Liver (tissue), 9 donors: ENCODE results near the gene RNF31. TPM values are rescaled to one million over a fixed set of nuclear protein-coding genes. Genes with fewer than 3 reads are reported as not detected.

ENCODE experiments used
- DNase-seq: peaks from one replicate; pipeline ENCODE4 v3.0.0-alpha.2; 2017; ENCODE audit warnings: low spot score
- H3K27ac ChIP-seq, 2 donors: one replicate each; pipeline ENCODE4 v1.7.0; 2013; ENCODE audit warnings: inconsistent platforms in 2 of 2, low read length in 2 of 2, control low read depth in 1 of 2, low read depth in 1 of 2, mild to moderate bottlenecking in 1 of 2
- H3K27me3 ChIP-seq, 4 donors: one replicate each; pipeline versions ENCODE4 v1.6.1 to v1.7.0; 2013; ENCODE audit warnings: low read length in 3 of 4, inconsistent platforms in 1 of 4, mild to moderate bottlenecking in 1 of 4, moderate library complexity in 1 of 4; ENCODE audit not compliant: control insufficient read depth in 4 of 4, insufficient read depth in 4 of 4
- H3K36me3 ChIP-seq, 4 donors: one replicate each; pipeline versions ENCODE4 v1.6.1 to v1.7.0; 2013; ENCODE audit warnings: low read length in 3 of 4, mild to moderate bottlenecking in 3 of 4, low read depth in 1 of 4, moderate library complexity in 1 of 4; ENCODE audit not compliant: control insufficient read depth in 4 of 4, insufficient read depth in 3 of 4
- H3K4me1 ChIP-seq, 4 donors: one replicate each; pipeline versions ENCODE4 v1.6.1 to v1.7.0; 2013; ENCODE audit warnings: low read length in 3 of 4, mild to moderate bottlenecking in 3 of 4, moderate library complexity in 1 of 4; ENCODE audit not compliant: control insufficient read depth in 4 of 4, insufficient read depth in 4 of 4
- H3K4me3 ChIP-seq, 3 donors: one replicate each; pipeline versions ENCODE4 v1.6.1 to v1.7.0; 2013; ENCODE audit warnings: low read length in 3 of 3, control low read depth in 1 of 3, low read depth in 1 of 3, mild to moderate bottlenecking in 1 of 3
- H3K9ac ChIP-seq, 2 donors: one replicate each; pipeline ENCODE4 v1.7.0; 2013; ENCODE audit warnings: low read length in 2 of 2, mild to moderate bottlenecking in 2 of 2, moderate library complexity in 2 of 2, control low read depth in 1 of 2, low read depth in 1 of 2
- H3K9me3 ChIP-seq, 4 donors: one replicate each; pipeline versions ENCODE4 v1.6.1 to v1.7.0; 2013; ENCODE audit warnings: low read length in 3 of 4; ENCODE audit not compliant: control insufficient read depth in 4 of 4
- ATF3 ChIP-seq: IDR thresholded peaks from 2 replicates; pipeline ENCODE4 v1.6.1; 2016; ENCODE audit warnings: antibody characterized with exemption
- EGR1 ChIP-seq, 2 donors: IDR thresholded peaks; 2 replicates each; pipeline ENCODE4 v1.6.1; 2016 to 2018; ENCODE audit warnings: antibody characterized with exemption in 2 of 2, low read depth in 2 of 2
- FOXA1 ChIP-seq: IDR thresholded peaks from 2 replicates; pipeline ENCODE4 v1.6.1; 2016; ENCODE audit warnings: antibody characterized with exemption
- FOXA2 ChIP-seq: IDR thresholded peaks from 2 replicates; pipeline ENCODE4 v1.6.1; 2016; ENCODE audit warnings: antibody characterized with exemption
- GABPA ChIP-seq, 2 donors: IDR thresholded peaks in 1 of 2; conservative IDR thresholded peaks in 1 of 2; 2 replicates each; pipeline ENCODE4 v1.6.1; 2016; ENCODE audit warnings: antibody characterized with exemption in 2 of 2, mild to moderate bottlenecking in 1 of 2, moderate library complexity in 1 of 2
- HNF4A ChIP-seq, 2 donors: conservative IDR thresholded peaks; 2 replicates each; pipeline ENCODE4 v1.6.1; 2016; ENCODE audit warnings: antibody characterized with exemption in 2 of 2, mild to moderate bottlenecking in 2 of 2
- HNF4G ChIP-seq: IDR thresholded peaks from 2 replicates; pipeline ENCODE4 v1.6.1; 2016; ENCODE audit warnings: antibody characterized with exemption
- JUND ChIP-seq, 2 donors: IDR thresholded peaks; 2 replicates each; pipeline ENCODE4 v1.6.1; 2016; ENCODE audit warnings: antibody characterized with exemption in 2 of 2
- MAX ChIP-seq: IDR thresholded peaks from 2 replicates; pipeline ENCODE4 v1.6.1; 2016; ENCODE audit warnings: antibody characterized with exemption
- NR2F2 ChIP-seq: IDR thresholded peaks from 2 replicates; pipeline ENCODE4 v1.6.1; 2016; ENCODE audit warnings: antibody characterized with exemption
- REST ChIP-seq: IDR thresholded peaks from 2 replicates; pipeline ENCODE4 v1.6.1; 2016; ENCODE audit warnings: antibody characterized with exemption, mild to moderate bottlenecking
- RXRA ChIP-seq, 2 donors: IDR thresholded peaks; 2 replicates each; pipeline ENCODE4 v1.6.1; 2017 to 2018; ENCODE audit warnings: antibody characterized with exemption in 2 of 2, mild to moderate bottlenecking in 1 of 2
- SP1 ChIP-seq: IDR thresholded peaks from 2 replicates; pipeline ENCODE4 v1.6.1; 2018; ENCODE audit warnings: antibody characterized with exemption, mild to moderate bottlenecking
- TAF1 ChIP-seq: conservative IDR thresholded peaks from 2 replicates; pipeline ENCODE4 v1.6.1; 2016; ENCODE audit warnings: antibody characterized with exemption, mild to moderate bottlenecking
- YY1 ChIP-seq: IDR thresholded peaks from 2 replicates; pipeline ENCODE4 v1.6.1; 2016; ENCODE audit warnings: antibody characterized with exemption, mild to moderate bottlenecking
- WGBS: extraction: QIAGEN DNeasy Blood & Tissue Kit; methylation state at CpG from one replicate; pipeline ENCODE4 v1.1.7; 2013; 5-methylcytosine and 5-hydroxymethylcytosine counted together
- polyA plus RNA-seq, 2 donors: library from polyadenylated mRNA; stranded (reverse) in 1 of 2; unstranded in 1 of 2; fragments of 200-250 nt in 1 of 2; fragments of >200 nt in 1 of 2; fragmentation: Nextera tagmentation in 1 of 2; extraction: Ambion mirVana in 1 of 2; gene quantifications; one replicate each; pipeline versions ENCODE4 v1.2.1 to v1.2.3, GENCODE V29; 2013 to 2015
- total RNA-seq, 2 donors: library from RNA; depleted of rRNA; stranded (reverse); fragments of >200 nt; gene quantifications; one replicate each; pipeline ENCODE4 v1.2.3, GENCODE V29; 2014
- TF ChIP-seq, protein P1 (sequence below): fragments of 150-350 bp; IDR thresholded peaks from 2 replicates; pipeline ENCODE4 v1.5.1; 2017; ENCODE audit warnings: improper control_type of control experiment, low read depth, low read length; ENCODE audit not compliant: missing input control
- TF ChIP-seq, protein P2 (sequence below): IDR thresholded peaks from 2 replicates; pipeline ENCODE4 v1.6.1; 2016; ENCODE audit warnings: antibody characterized with exemption
- donor health status: healthy.
- donor health status: healthy.
- donor health status: healthy.
- donor health status: healthy.
- donor health status: healthy.

Gene RNF31
- total and polyA plus RNA-seq, 4 donors: 16.3 to 36.0 (median 20.9) TPM

DNA sequence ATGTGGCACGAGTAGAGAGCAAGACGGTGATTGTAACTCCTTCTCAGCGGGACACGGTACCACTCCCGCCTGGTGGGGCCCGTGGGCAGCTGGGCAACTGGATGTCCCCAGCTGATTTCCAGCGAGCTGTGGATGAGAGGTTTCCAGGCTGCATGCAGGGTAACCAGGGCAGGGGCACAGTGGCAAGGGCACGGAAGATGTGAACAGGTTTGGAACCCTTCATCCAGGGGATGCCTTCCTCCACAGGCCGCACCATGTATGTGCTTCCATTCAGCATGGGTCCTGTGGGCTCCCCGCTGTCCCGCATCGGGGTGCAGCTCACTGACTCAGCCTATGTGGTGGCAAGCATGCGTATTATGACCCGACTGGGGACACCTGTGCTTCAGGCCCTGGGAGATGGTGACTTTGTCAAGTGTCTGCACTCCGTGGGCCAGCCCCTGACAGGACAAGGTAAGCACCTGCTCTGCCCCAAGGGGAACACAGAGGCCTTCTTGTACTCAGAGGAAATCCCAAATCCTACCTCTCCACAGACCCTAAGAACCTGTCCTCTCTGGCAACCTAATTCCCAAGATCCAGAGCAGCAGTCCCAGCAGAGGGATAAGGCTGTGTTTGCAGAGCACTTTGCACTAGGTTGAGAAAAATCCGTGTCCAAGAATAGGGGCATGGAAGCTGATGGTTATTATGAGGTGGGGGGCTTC, 48.9 kb upstream of the RNF31 start:
- no peak overlapping the region for H3K4me3 ChIP-seq
- DNase-seq: no peak
- no peaks in the 10 kb centered on the region for H3K27me3 ChIP-seq
- WGBS: 95% methylated on average over 16 of the region's 16 CpGs
- no peaks in the 10 kb centered on the region for H3K9me3 ChIP-seq
- H3K4me1 ChIP-seq: peaks cover 9 to 78% (median 55%) of the 10 kb centered on the region in 4 donors
- H3K9ac ChIP-seq: no peak overlapping the region
- no peak overlapping the region for H3K27ac ChIP-seq
- TF ChIP-seq RXRA (IDR thresholded peaks at IDR 0.05) (no peak), JUND (IDR thresholded peaks at IDR 0.05) (no peak), NR2F2 (no peak)
- H3K36me3 ChIP-seq: peaks cover 13 to 30% (median 22%) of the 10 kb centered on the region in 4 donors

- Histone ChIP-seq H3K4me3 (no peak overlapping the region), H3K36me3 (peaks cover 13 to 36% (median 24%) of the 10 kb centered on the region in 4 donors), H3K9ac (no peak overlapping the region), H3K27ac (no peak overlapping the region), H3K9me3 (no peaks in the 10 kb centered on the region), H3K4me1 (peaks cover 6 to 80% (median 58%) of the 10 kb centered on the region in 4 donors), H3K27me3 (no peaks in the 10 kb centered on the region)
- WGBS: 61% methylated on average over 17 of the region's 17 CpGs
- DNase-seq: no peak
- no peak for TF ChIP-seq FOXA1
- TF ChIP-seq EGR1 (IDR thresholded peaks at IDR 0.05; ENCODE audit: low read depth in 2 of 2): no peak
- TF ChIP-seq JUND (IDR thresholded peaks at IDR 0.05): no peak
- TF ChIP-seq SP1: no peak
- TF ChIP-seq MAX: no peak
- TF ChIP-seq HNF4A (conservative IDR thresholded peaks at IDR 0.05): no peak
- TF ChIP-seq TAF1: no peak
- TF ChIP-seq YY1: no peak
- TF ChIP-seq, protein P1, sequence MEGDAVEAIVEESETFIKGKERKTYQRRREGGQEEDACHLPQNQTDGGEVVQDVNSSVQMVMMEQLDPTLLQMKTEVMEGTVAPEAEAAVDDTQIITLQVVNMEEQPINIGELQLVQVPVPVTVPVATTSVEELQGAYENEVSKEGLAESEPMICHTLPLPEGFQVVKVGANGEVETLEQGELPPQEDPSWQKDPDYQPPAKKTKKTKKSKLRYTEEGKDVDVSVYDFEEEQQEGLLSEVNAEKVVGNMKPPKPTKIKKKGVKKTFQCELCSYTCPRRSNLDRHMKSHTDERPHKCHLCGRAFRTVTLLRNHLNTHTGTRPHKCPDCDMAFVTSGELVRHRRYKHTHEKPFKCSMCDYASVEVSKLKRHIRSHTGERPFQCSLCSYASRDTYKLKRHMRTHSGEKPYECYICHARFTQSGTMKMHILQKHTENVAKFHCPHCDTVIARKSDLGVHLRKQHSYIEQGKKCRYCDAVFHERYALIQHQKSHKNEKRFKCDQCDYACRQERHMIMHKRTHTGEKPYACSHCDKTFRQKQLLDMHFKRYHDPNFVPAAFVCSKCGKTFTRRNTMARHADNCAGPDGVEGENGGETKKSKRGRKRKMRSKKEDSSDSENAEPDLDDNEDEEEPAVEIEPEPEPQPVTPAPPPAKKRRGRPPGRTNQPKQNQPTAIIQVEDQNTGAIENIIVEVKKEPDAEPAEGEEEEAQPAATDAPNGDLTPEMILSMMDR: no peak
- TF ChIP-seq REST: no peak
- TF ChIP-seq GABPA (IDR thresholded peaks at IDR 0.05 in 1 of 2, conservative IDR thresholded peaks at IDR 0.05 in 1 of 2): no peak
- no peak for TF ChIP-seq RXRA (IDR thresholded peaks at IDR 0.05)
- TF ChIP-seq NR2F2: no peak
- TF ChIP-seq ATF3: no peak
- TF ChIP-seq HNF4G: no peak
- no peak for TF ChIP-seq FOXA2
- TF ChIP-seq, protein P2, sequence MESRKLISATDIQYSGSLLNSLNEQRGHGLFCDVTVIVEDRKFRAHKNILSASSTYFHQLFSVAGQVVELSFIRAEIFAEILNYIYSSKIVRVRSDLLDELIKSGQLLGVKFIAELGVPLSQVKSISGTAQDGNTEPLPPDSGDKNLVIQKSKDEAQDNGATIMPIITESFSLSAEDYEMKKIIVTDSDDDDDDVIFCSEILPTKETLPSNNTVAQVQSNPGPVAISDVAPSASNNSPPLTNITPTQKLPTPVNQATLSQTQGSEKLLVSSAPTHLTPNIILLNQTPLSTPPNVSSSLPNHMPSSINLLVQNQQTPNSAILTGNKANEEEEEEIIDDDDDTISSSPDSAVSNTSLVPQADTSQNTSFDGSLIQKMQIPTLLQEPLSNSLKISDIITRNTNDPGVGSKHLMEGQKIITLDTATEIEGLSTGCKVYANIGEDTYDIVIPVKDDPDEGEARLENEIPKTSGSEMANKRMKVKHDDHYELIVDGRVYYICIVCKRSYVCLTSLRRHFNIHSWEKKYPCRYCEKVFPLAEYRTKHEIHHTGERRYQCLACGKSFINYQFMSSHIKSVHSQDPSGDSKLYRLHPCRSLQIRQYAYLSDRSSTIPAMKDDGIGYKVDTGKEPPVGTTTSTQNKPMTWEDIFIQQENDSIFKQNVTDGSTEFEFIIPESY: no peak
Observed at GRCh38 chr14:24098927-24099813, 48.1 kb upstream of the RNF31 start.
